Muscle layer of duodenum (tissue), 2 donors: ENCODE data around the gene CCNYL1.
"Not testable (repeated sequence)": the region's sequence is repeated elsewhere in the genome, so short reads cannot be mapped to it uniquely, and the experiment has no call there.

ENCODE experiments used
- H3K27ac ChIP-seq: one replicate; pipeline ENCODE4 v1.7.0; 2013; ENCODE audit warnings: mild to moderate bottlenecking, low read length
- H3K27me3 ChIP-seq: one replicate; pipeline ENCODE4 v1.7.0; 2013; ENCODE audit warnings: low read depth, mild to moderate bottlenecking, control low read depth, low read length
- H3K36me3 ChIP-seq, 2 donors: one replicate each; pipeline ENCODE4 v1.7.0; 2013; ENCODE audit warnings: low read length in 2 of 2, control low read depth in 1 of 2, mild to moderate bottlenecking in 1 of 2; ENCODE audit not compliant: insufficient read depth in 2 of 2, control insufficient read depth in 1 of 2
- H3K4me1 ChIP-seq, 2 donors: one replicate each; pipeline ENCODE4 v1.7.0; 2013; ENCODE audit warnings: low read length in 2 of 2, mild to moderate bottlenecking in 2 of 2, control low read depth in 1 of 2, moderate library complexity in 1 of 2; ENCODE audit not compliant: insufficient read depth in 2 of 2, control insufficient read depth in 1 of 2
- H3K4me3 ChIP-seq, 2 donors: one replicate each; pipeline ENCODE4 v1.7.0; 2013; ENCODE audit warnings: low read length in 2 of 2, low read depth in 1 of 2, mild to moderate bottlenecking in 1 of 2
- H3K9me3 ChIP-seq, 2 donors: one replicate each; pipeline ENCODE4 v1.7.0; 2013; ENCODE audit warnings: low read length in 2 of 2, control low read depth in 1 of 2, mild to moderate bottlenecking in 1 of 2; ENCODE audit not compliant: control insufficient read depth in 1 of 2
- donor health status: healthy.

Gene CCNYL1

DNA sequence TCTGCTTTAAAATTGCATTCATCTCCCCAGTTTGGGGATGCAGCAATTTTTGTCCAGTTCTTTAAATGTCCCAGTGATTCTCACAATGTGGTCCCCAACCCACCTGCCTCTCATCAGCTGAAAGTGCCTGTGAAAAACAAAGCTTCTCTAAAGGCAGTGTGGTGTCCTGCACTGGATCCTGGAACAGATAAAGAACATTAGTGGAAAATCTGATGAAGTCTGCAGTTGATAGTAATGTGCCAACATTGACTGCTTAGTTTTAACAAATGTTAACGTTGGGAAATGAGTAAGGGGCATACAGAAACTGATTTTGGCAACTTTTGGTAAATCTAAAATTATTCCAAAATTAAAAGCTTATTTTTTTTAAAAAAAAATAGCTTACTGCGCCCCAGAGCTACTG, 49.0 kb downstream of the CCNYL1 start:
- Histone ChIP-seq H3K9me3 (no peaks in the 10 kb centered on the region), H3K4me3 (no peak overlapping the region), H3K36me3 (peaks cover 17 to 22% of the 10 kb centered on the region in 2 donors), H3K27me3 (no peaks in the 10 kb centered on the region), H3K4me1 (peaks cover 0 to 19% of the 10 kb centered on the region in 2 donors), H3K27ac (no peak overlapping the region)

DNA sequence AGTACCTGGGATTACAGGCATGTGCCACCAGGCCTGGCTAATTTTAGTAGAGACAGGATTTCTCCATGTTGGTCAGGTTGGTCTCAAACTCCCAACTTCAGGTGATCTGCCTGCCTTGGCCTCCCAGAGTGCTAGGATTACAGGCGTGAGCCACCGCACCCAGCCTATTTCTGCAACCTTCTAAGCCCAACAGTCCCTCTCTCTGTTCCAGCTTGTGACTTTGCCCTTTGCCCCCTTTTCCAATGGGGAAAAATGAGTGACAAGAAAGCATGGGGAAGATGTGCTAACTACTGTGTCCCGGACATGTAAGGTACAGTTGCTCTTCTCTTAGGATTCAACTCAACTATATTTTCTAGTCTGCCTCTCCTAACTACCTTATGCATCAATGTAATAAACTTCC, 50.0 kb downstream of the CCNYL1 start:
- H3K36me3 ChIP-seq, result peaks cover 17 to 20% of the 10 kb centered on the region in 2 donors
- not testable (repeated sequence) for H3K9me3 ChIP-seq, H3K4me3 ChIP-seq, H3K27ac ChIP-seq, H3K27me3 ChIP-seq
- peaks cover 0 to 22% of the 10 kb centered on the region in 2 donors for H3K4me1 ChIP-seq

DNA sequence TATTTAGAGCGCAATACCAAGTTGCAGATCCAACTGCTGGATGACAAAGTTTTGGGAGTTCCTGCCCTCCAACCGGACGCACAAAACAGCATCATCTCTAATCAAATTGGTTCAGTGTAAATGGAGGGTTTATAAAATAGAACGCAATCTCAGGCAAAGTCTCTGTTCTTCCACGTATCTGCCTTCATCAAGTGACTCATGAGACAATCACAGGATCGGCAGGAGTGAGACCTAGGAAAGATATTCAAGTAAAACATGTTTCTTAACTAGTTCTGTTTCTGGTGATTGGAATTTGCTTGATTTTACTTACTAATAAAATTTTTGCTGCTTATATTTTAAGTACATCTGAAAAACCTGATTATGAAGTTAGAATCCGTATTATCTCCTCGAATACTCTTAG, 50.7 kb downstream of the CCNYL1 start:
- H3K9me3 ChIP-seq, result no peaks in the 10 kb centered on the region
- H3K4me1 ChIP-seq, result peaks cover 0 to 28% of the 10 kb centered on the region in 2 donors
- peaks cover 19 to 20% of the 10 kb centered on the region in 2 donors for H3K36me3 ChIP-seq
- no peak overlapping the region for H3K4me3 ChIP-seq
- no peaks in the 10 kb centered on the region for H3K27me3 ChIP-seq
- H3K27ac ChIP-seq, result no peak overlapping the region

DNA sequence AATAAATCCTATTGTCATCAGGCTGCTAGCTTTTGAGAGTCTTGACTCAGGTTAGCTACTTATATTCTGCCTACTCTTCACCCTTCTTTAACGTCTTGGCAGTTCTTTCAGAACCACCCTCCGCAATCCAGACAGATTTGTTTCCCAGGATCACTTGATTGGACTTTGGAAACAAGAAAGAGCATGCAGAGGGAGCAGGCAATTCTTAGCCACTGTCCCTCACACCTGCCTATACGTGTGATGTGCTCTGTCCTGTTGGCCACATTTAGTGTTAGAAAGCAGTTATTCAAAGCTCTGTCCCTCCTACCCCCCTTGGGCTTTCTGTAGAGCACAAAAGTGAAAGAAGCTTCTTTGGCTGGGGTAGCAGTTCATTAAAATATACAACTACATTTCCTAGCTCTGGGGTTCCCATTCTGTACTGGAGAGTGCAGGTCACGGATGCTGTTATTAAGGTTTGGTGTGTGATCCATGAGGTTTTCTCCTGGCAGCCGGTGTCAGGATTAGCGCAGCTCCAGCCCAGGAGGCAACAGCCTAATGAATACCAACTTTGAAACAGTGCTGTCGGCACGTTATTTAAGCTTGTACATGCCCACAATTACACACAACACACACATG, 52.0 kb downstream of the CCNYL1 start:
- Histone ChIP-seq H3K36me3 (peaks cover 19 to 23% of the 10 kb centered on the region in 2 donors), H3K27me3 (no peaks in the 10 kb centered on the region), H3K4me1 (peaks cover 0 to 39% of the 10 kb centered on the region in 2 donors), H3K27ac (peak overlapping the region; percentile 44), H3K9me3 (no peaks in the 10 kb centered on the region), H3K4me3 (peak overlapping the region; percentile 32 to 33)

DNA sequence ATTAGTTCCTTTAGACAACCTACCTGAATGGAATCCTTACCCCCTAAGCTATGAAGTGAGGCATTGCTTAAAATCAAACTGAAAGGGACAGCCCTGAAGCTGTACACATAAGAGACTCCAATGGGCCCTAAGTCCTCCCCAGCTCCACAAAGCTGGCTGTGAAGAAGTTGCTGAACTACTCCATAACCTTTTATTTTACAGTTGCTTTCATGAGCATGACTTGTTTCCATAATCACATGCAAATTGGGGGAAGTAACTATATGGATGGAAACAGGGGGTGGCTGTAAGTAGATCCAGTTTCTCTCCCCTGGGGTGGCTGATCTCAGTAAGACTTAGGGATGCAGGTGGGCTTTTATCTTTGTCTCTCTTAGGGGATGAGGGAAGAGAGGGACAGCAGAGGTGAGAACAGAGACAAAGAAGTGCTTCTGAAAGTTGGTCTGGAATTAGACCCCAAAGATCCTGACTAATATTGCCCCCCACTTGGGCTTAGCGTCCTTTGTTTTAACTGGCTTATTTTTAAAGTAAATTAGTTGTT, 52.7 kb downstream of the CCNYL1 start:
- Histone ChIP-seq H3K27ac (peak overlapping the region; percentile 44), H3K36me3 (peaks cover 19 to 21% of the 10 kb centered on the region in 2 donors), H3K4me3 (peak overlapping the region; percentile 32 to 33), H3K27me3 (no peaks in the 10 kb centered on the region), H3K4me1 (peaks cover 0 to 39% of the 10 kb centered on the region in 2 donors), H3K9me3 (no peaks in the 10 kb centered on the region)

DNA sequence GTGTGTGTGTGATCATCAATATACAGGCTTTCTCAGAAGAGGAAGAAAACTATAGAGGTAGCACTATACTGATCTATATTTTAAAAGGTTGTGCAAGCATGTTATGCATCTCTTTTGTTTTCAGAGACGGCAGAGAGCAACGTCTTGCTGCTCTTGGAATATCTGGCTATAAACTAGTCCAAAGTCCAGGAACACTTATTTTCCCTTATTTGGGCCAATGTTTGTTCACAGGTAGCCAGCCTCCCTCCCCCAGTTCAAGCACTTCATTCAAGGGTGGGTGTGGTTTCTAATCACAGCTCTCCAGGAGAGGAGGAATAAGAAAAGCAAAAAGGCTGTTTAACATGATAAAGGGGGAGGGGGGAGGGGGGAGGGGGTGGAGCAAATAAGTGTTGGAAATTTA, 54.1 kb downstream of the CCNYL1 start:
- Histone ChIP-seq H3K4me1 (peaks cover 0 to 44% of the 10 kb centered on the region in 2 donors), H3K27ac (peak overlapping the region; percentile 44)

DNA sequence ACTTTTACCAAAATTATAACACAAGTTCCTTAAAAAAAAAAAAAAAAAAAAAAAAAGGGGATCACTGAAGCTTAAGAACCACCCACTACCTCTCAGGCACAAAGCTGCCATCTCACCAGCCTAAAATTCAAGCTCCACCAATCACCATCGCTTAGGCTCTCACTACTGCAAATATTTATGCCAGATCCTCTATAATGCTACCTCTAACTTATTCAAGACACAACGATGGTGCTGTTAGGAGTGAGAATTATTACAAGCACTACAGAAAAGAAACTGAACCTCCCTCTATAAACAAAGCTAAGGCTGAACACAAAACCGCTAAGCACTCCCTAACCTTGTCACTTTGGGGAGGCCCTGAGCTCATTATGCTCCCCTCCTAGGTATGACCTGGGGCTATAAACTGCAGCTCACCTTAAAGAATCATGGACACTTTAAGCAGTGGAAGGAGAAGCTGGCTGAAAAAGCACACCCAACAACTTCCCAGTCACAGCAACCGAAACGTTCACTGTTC, 54.7 kb downstream of the CCNYL1 start:
- no peaks in the 10 kb centered on the region for H3K27me3 ChIP-seq
- peaks cover 0 to 45% of the 10 kb centered on the region in 2 donors for H3K4me1 ChIP-seq
- H3K9me3 ChIP-seq, result no peaks in the 10 kb centered on the region
- peak overlapping the region; percentile 31 to 96 for H3K4me3 ChIP-seq
- peak overlapping the region; percentile 78 for H3K27ac ChIP-seq
- peaks cover 12 to 14% of the 10 kb centered on the region in 2 donors for H3K36me3 ChIP-seq

More for the DNA sequence above, 54.1 kb downstream of the CCNYL1 start:
- no peaks in the 10 kb centered on the region for H3K27me3 ChIP-seq
- H3K4me3 ChIP-seq, result peak overlapping the region; percentile 13 to 96
- H3K36me3 ChIP-seq, result peaks cover 12 to 14% of the 10 kb centered on the region in 2 donors
- H3K9me3 ChIP-seq, result no peaks in the 10 kb centered on the region

DNA sequence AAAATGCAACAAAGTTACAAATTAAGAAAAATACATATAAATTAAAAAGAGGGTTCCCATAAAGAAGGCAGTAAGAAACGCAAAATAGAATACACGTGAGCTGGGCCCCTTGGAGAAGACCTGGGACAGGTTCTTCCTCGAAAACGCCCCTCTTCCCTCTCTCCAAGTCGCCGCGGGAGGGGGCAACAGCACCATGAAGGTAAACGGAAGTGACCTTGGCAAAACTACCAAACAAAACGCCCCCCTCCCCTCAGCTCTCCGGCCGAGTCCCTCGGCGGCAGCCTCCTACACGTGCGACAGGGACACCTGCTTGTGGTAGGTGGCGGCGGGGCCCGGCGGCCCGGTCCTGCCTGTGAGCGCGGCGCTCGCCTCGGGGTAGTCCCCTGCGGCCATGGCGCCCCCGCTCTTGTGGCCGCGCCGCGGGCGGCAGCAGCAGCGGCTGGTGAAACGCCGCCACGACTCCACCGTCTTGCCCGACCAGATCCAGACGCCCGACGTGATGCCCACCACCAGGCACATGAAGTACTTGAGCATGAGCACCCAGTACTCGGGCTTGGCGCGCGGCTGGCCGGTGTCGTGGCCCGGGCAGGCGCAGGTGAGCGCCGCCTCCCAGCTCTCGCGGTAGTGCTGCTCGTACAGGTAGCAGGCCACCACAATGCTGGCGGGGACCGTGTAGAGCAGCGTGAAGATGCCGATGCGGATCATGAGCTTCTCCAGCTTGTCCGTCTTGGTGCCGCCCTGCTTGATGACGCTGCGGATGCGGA, 55.4 kb downstream of the CCNYL1 start:
- Histone ChIP-seq H3K4me1 (peaks cover 0 to 45% of the 10 kb centered on the region in 2 donors), H3K36me3 (peaks cover 9 to 12% of the 10 kb centered on the region in 2 donors), H3K4me3 (peak overlapping the region; percentile 90 to 96), H3K27me3 (no peaks in the 10 kb centered on the region), H3K9me3 (no peaks in the 10 kb centered on the region), H3K27ac (peak overlapping the region; percentile 78)

DNA sequence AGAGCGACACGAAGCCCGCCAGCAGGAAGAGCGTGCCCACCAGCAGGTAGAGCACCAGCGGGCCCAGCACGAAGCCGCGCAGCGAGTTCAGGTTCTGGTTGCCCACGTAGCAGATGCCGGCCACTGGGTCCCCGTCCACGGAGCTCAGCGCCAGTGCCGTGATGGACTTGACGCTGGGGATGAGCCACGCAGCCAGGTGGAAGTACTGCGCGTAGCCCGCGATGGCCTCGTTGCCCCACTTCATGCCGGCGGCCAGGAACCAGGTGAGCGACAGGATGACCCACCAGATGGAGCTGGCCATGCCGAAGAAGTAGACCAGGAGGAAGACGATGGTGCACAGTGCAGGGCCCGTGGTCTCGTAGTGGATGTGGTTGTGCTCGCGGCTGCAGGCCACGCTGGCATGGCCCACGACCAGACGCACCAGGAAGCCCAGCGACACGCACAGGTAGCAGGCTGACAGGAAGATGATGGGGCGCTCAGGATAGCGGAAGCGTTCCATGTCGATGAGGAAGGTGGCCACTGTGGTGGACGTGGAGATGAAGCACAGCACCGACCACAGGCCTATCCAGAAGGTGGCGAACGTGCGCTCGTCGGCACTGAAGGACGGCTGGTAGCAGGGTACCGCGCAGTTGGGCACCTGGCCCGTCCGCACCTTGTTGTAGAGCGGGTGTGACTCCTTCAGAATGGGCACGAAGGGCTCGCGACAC, 56.2 kb downstream of the CCNYL1 start:
- Histone ChIP-seq H3K27me3 (no peaks in the 10 kb centered on the region), H3K27ac (peak overlapping the region; percentile 95), H3K36me3 (peaks cover 7 to 12% of the 10 kb centered on the region in 2 donors), H3K9me3 (no peaks in the 10 kb centered on the region), H3K4me1 (peaks cover 0 to 45% of the 10 kb centered on the region in 2 donors), H3K4me3 (peak overlapping the region; percentile 90 to 96)

DNA sequence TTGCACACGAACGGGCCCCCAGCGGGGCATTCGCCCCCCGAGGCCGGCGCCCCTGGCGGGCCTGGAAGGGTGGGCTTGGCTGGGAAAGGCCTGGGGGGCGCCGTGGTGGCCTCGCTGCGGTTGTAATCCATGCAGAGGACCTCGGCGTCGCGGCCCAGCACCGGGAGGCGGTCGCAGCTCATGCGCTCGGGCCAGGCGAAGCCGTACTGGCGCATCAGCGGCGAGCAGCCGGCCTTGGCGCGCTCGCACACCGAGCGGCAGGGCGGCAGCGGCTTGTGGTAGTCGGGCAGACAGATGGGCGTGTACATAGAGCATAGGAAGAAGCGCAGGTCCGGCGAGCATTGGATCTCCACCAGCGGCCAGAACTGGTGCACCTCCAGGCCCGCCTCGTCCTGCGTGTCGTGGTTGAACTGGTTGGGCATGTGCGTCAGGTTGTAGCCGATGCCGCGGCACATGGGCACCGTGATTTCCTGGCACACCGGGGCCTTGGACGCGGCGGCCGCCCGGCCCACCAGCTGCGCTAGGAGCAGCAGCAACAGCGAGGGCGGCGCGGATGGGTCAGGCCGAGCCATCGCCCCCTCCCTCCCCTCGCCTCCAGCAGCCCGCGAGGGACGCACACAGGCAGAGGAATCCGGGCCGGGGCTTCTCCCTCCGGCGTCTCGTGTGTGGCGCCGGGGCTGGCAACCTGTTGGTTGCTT, 56.9 kb downstream of the CCNYL1 start:
- no peaks in the 10 kb centered on the region for H3K27me3 ChIP-seq
- peaks cover 7 to 12% of the 10 kb centered on the region in 2 donors for H3K36me3 ChIP-seq
- peak overlapping the region; percentile 90 to 96 for H3K4me3 ChIP-seq
- no peaks in the 10 kb centered on the region for H3K9me3 ChIP-seq
- H3K27ac ChIP-seq, result peak overlapping the region; percentile 95
- peaks cover 0 to 45% of the 10 kb centered on the region in 2 donors for H3K4me1 ChIP-seq
